ENCODE data around the gene NLRP1.
"Not testable (repeated sequence)": the region's sequence is repeated elsewhere in the genome, so short reads cannot be mapped to it uniquely, and the experiment has no call there.

Gene NLRP1

DNA sequence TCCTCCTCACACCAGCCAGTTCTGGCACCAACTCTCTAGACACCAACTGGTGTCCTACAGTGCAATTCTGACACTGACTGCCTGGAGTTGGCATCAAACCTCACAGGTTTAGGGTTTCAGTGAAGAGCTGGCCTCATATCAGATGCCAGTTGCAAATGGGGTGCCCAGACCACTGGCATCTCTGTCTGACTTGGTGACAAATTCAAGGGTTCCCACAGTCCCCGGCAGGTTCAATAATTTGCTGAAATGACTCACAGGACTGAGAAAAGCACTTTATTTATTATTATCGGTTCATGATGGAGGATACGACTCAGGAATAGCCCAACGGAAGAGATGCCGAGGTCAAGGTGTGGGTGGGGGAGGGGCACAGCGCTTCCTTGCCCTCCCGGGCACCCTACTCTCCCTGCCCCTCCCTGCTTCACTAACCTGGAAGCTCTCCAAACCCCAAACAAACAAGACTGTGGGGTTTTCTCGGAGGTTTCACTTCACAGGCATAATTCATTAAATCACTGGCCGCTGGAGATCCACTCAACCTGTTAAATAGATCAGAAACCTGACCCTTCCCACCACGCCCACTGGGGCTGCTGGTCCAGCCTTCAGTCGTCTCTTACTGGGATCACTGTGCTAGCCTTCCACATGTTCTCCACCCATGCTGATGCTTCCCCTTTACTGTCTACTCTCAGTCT lies 1.7 kb upstream of the NLRP1 start:
- no peak for DNase-seq

DNA sequence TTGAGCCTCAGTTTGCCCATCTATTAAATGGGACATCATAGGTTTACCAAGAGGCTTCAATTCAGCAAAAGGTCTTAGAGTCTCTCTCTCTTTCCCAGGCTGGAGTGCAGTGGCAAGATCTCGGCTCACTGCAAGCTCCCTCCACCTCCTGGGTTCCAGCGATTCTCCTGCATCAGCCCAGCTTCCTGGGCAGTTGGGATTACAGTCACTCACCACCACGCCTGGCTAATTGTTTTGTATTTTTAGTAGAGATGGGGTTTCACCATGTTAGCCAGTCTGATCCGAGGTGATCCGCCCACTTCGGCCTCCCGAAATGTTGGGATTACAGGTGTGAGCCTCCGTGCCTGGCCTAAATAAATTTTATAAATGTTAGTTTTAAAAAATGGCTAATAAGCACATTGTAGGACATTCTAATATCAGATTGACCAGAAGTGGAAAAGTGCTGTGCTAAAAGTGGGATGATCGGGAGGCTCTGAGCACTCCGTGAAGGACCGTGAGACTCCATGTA lies 1.0 kb upstream of the NLRP1 start:
- DNase-seq, result no peak

GRCh38 chr17:5583426-5584382 lies 605 bp downstream of the NLRP1 start:
- no peak for DNase-seq

DNA sequence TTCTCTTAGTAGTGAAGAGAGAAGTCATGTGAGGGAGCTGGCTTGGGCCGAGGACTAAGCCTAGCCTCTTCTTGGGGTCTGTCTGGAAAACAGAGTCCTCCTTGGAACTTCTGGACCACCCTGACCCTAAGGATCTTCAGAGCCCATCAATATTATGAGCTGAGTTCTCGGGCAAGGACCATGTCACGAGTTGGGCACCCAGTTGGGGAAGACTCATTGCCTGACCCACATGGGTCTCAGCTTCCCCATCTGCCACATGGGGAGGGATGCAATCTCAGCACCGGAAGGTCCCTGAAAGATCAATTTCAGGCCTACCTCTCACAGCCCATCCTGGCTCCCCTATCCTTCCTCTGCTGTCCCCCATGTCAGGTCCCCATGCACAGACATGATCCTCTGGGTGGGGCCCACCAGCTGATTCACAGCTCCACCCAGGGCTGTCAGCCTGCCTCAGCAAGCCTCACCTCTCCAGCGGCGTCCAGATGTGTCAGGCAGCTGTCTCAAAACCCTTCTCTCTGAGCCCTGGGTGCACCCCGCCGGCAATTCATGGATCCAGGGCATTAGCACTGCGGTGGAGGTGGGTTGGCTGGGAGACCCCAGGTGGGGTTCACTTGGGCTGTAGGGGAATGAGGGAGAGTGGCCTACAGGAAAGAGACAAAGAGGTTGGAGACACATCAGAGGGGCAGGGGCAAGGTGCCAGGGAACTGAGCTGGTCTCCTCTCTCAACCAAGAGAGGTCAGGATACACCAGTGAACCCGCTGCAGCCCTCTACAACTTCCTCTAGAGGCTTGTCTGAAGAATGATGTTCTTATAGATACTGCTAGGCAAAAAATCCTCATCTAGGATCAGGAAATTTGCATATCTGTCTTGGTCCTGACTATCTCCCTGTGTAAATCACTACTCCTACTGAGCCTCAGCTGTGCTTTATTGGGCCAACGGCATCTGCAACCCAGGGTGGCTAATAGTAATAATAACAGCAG lies 1.8 kb downstream of the NLRP1 start:
- DNase-seq, result no peak

DNA sequence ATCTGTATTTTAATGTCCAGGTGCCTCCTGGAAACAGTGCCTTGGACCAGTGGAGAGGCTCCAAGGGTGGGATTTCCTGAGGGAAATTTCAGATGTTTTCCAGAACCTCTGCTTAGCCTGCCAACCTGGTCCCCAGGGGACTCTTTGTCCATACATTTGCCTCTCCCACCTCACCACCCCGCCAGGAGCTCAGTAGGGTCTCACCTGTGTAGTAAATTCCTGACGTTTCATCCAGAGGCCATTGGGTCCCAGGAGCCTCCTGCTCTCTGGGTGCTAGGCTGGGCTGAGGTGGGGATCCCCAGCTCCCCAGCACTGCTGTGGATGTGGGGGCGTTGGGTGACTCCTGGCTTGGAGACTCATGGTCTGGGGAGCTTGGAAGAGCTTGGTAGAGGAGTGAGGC lies 2.7 kb downstream of the NLRP1 start:
- no peak for DNase-seq

DNA sequence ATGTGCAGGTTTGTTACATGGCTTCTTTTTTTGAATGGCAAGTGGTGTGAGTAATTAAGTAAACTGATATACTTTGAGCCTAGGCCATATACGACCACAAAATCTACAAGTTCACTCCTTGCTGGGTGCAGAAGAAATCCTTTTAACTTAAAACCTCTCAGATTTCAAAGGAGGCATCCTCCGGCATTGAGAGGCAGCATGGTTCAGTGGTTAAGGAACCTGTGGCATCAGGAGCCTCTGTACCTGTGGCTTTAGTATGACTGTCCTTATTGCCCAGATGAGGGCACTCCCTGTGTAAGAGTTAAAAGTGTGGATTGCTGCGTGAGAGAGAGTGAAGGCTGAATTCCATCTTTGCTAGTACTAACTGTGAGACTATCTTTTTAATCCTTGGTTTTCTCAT lies 3.3 kb downstream of the NLRP1 start:
- DNase-seq, result no peak

- no peak for DNase-seq
These were observed 3.9 kb downstream of the NLRP1 start for GRCh38 chr17:5580367-5580766.

DNA sequence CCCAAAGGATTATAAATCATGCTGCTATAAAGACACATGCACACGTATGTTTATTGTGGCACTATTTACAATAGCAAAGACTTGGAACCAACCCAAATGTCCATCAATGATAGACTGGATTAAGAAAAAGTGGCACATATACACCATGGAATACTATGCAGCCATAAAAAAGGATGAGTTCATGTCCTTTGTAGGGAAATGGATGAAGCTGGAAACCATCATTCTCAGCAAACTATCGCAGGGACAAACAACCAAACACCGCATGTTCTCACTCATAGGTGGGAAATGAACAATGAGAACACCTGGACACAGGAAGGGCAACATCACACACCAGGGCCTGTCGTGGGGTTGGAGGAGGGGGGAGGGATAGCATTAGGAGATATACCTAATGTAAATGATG lies 5.5 kb downstream of the NLRP1 start:
- DNase-seq, result not testable (repeated sequence)

DNA sequence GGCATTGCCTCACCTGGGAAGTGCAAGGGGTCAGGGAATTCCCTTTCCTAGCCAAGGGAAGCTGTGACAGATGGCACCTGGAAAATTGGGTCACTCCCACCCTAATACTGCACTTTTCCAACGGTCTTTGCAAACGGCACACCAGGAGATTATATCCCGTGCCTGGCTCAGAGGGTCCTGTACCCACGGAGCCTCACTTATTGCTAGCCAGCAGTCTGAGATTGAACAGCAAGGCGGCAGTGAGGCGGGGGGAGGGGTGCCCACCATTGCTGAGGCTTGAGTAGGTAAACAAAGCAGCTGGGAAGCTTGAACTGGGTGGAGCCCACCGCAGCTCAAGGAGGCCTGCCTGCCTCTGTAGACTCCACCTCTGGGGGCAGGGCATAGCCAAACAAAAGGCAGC lies 11.3 kb downstream of the NLRP1 start:
- not testable (repeated sequence) for DNase-seq

DNA sequence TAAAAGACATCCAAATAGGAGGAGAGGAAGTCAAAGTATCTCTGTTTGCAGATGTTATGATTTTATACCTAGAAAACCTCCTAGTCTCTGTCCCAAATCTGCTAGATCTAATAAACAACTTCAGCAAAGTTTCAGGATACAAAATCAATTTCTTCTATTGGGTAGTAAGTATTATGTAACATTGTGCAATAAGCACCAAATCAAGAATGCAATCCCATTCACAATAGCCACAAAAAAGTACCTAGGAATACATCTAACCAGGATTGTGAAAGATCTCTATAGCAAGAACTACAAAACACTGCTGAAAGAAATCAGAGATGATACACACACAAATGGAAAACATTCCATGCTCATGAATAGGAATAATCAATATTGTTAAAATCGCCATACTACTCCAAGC lies 13.0 kb downstream of the NLRP1 start:
- no peak for DNase-seq

GRCh38 chr17:5565808-5566207 lies 18.5 kb downstream of the NLRP1 start:
- DNase-seq, result no peak

DNA sequence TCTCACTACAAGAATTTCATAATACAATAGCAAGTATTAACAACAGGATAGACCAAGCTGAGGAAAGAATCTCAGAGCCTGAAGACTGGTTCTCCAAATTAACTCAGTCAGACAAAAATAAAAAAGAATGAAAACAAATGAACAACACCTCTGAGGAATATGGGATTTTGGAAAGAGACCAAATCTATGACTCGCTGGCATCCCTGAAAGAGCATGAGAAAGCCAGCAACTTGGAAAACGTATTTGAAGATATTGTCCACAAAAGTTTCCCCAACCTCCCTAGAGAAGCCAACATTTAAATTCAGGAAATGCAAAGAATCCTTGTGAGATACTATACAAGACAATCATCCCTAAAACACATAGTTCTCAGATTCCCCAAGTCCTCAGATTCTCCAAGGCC lies 20.9 kb downstream of the NLRP1 start:
- DNase-seq, result no peak

DNA sequence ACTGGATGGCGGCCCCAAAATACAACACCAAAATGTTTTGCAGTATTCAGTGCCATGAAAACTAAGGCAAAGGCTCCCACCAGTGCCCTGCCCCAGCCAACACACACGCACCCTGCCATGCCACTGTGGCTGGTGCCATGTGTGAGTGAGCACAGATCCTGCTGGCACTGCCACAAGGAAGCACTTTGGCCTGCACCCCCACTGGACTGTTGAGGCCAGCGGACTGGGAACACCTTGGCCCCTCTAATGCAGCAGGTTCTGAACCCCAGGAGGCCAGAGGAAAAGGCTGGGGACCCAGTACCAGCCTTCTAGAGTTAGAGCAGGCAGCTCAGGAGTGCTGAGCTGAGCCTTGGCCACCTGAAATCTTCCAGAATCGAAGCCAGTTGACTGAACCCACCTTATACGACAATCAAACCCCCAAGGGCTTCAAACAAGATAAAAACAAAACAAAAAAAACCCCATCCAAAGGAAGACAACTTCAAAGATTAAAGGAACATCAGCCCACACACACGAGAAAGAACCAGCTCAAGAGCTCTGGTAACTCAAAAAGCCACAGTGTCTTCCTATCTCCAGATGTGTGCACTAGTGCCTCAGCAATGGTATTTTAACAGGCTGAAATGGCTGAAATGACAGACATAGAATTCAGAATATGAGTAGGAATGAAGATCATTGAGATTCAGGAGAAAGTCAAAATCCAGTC lies 21.5 kb downstream of the NLRP1 start:
- DNase-seq, result no peak

- DNase-seq, result no peak
These were observed 22.4 kb downstream of the NLRP1 start for GRCh38 chr17:5561736-5562571.

GRCh38 chr17:5560361-5560988 lies 23.8 kb downstream of the NLRP1 start:
- DNase-seq, result no peak

DNA sequence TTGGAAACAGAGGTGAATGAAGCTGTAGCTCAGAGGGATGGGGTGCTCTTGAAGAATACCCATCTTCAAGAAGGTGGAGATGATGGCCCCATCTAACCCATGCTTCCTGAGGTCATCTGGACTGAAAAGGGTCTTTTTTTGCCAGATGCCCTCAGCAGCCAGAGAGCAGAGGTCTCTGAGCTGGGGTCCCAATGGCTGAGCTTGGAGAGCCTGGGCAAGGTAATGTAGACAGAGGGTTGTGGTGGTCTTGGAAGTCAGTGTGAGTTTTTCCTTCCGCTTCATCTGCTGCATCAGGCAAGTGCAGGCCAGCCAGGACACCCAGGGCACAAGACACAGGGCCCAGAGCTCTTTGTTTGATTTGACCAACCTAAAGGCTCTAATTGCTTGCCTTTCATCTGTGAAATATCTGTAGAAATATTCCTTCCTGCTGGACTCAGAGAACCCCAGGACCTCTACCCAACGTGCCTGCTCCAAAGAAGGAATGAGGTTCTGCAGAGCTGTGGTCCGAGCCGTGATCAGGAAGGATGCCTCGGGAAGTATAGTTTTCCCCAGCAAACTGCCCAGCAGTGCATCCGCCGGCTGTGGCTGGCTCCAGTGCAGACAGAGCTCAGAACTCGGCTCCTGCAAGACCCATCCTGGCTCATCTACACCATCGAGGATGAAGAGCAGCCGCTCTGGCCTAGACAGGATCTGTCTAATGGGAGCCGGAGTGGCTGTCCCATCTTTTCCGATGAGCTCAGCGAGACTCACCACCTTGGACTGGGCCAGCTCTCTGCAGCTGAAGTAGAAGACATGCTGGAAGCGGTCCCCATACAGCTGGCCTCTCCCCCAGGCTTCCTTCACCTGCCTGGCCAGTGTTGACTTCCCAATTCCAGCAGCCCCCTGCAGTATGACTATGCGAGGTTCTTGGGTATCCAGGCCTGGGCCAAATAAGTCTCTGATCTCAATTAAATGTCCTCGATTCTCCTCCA lies 25.2 kb downstream of the NLRP1 start:
- DNase-seq, result no peak

GRCh38 chr17:5557990-5558389 lies 26.3 kb downstream of the NLRP1 start:
- no peak for DNase-seq

GRCh38 chr17:5557485-5557884 lies 26.8 kb downstream of the NLRP1 start:
- DNase-seq, result no peak

- no peak for DNase-seq
These were observed 29.1 kb downstream of the NLRP1 start for GRCh38 chr17:5555254-5555653.
